Measurements from ENCODE around the gene PREX1.

The PREX1 gene

DNA sequence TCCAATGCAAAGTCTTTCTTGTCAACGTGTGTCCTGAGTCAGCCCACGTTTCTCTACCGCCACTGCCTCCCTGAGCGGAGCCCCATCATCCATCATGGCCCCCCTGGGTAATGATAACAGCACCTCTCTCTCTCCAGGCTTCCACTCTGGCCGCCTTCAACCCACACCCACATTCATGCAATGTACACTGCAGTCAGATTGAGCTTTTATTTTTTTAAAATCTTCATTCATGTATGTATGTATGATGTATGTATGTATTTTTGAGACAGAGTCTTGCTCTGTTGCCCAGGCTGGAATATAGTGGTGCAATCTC is 245.2 kb downstream of the PREX1 start:
- Mint-ChIP-seq H3K27ac (ENCODE audit: low read depth) (no peak overlapping the region), H3K36me3 (ENCODE audit: insufficient read depth) (no peaks in the 10 kb centered on the region), H3K27me3 (peaks cover 62% of the 10 kb centered on the region), H3K4me3 (no peak overlapping the region), H3K9me3 (no peaks in the 10 kb centered on the region), H3K4me1 (no peaks in the 10 kb centered on the region)
- no peak for ATAC-seq (replicated peaks; ENCODE audit: extremely low read depth, poor library complexity, severe bottlenecking)
- no peak for DNase-seq (ENCODE audit: low spot score in 2 of 2)

DNA sequence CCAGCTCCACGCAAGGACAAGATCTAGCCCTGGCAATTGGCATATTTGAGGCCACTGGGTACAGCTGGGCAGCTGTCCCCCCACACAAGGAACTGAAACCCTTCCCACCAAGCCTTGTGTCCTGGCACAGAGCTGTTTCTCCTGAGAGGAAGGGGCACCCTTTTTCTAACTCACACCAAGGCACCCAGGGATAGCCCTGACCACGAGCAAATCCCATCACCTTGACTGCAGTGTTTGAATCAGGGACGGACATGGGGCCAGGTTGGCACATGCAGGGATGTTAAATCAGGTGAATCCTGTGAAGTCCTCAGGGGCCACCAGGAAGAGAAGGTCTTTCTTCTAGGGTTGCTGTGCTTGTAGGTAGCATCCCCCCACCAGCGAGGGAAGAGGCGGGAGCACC is 246.6 kb downstream of the PREX1 start:
- Mint-ChIP-seq H3K9me3 (no peaks in the 10 kb centered on the region), H3K36me3 (ENCODE audit: insufficient read depth) (no peaks in the 10 kb centered on the region), H3K4me3 (no peak overlapping the region), H3K27me3 (peaks cover 59% of the 10 kb centered on the region), H3K27ac (ENCODE audit: low read depth) (no peak overlapping the region), H3K4me1 (no peaks in the 10 kb centered on the region)
- no peak for DNase-seq (ENCODE audit: low spot score in 2 of 2)
- ATAC-seq (replicated peaks; ENCODE audit: extremely low read depth, poor library complexity, severe bottlenecking) = no peak

- no peak for ATAC-seq (replicated peaks; ENCODE audit: extremely low read depth, poor library complexity, severe bottlenecking)
- Mint-ChIP-seq H3K4me3 (no peak overlapping the region), H3K27ac (ENCODE audit: low read depth) (no peak overlapping the region), H3K36me3 (ENCODE audit: insufficient read depth) (no peaks in the 10 kb centered on the region), H3K27me3 (peaks cover 39% of the 10 kb centered on the region), H3K9me3 (no peaks in the 10 kb centered on the region), H3K4me1 (no peaks in the 10 kb centered on the region)
- DNase-seq (ENCODE audit: low spot score in 2 of 2) = no peak
These were observed 249.3 kb downstream of the PREX1 start for GRCh38 chr20:48578397-48579098.

DNA sequence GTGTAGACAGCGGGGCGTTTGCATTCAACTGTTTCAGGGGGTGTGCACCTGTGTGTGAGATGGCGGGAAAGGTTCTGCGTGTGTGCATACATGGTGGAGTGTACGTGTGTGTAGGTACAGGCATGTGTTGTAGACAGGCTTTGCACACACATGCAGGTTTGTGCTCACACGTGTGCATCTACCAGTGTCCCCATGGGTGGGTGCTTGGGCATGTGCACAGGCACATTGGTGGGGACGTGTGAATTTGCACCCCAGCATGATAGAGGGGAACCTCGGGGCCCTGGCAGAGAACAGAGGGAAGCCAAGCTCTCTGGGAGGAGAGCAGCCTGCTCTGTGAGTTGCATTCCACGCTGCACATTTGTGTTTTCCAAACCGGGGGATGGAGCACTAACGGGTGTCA is 250.2 kb downstream of the PREX1 start:
- ATAC-seq (replicated peaks; ENCODE audit: extremely low read depth, poor library complexity, severe bottlenecking) = no peak
- Mint-ChIP-seq H3K36me3 (ENCODE audit: insufficient read depth) (no peaks in the 10 kb centered on the region), H3K9me3 (no peaks in the 10 kb centered on the region), H3K4me1 (no peaks in the 10 kb centered on the region), H3K27ac (ENCODE audit: low read depth) (no peak overlapping the region), H3K27me3 (peaks cover 29% of the 10 kb centered on the region), H3K4me3 (no peak overlapping the region)
- DNase-seq (ENCODE audit: low spot score in 2 of 2) = no peak

DNA sequence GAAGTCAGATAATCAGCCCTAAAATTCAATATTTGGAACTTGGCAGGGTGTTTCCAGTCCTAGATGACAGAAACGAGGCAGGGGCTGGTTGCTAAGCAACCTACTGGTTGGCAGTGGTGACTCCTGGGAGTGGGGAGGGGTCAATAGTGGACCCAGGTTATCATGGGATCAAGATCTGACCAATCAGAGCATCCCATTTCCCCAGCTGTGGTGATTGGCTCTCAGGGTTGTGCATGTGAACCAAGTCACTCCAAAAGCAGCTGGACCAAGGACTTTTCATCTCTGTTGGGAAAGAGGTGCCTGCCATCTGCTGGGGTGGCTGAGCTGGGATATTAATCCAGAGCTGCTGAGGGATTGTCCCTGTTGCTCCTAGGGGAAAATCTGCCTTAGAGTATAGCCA is 253.4 kb downstream of the PREX1 start:
- Mint-ChIP-seq H3K27me3 (peaks cover 40% of the 10 kb centered on the region), H3K27ac (ENCODE audit: low read depth) (no peak overlapping the region), H3K4me3 (no peak overlapping the region), H3K9me3 (no peaks in the 10 kb centered on the region), H3K36me3 (ENCODE audit: insufficient read depth) (peaks cover 3% of the 10 kb centered on the region), H3K4me1 (no peaks in the 10 kb centered on the region)
- ATAC-seq (replicated peaks; ENCODE audit: extremely low read depth, poor library complexity, severe bottlenecking) (no peak), DNase-seq (ENCODE audit: low spot score in 2 of 2) (no peak)
